IMR-90 (cell line): Measurements from ENCODE around the gene NTRK3.

Experiments
- BHLHE40 ChIP-seq: fragments of 150-350 bp; IDR thresholded peaks from 2 replicates; pipeline ENCODE4 v1.6.1; 2016; ENCODE audit warnings: mild to moderate bottlenecking, low read depth, low read length
- CEBPB ChIP-seq: IDR thresholded peaks from 2 replicates; pipeline ENCODE4 v1.6.1; 2012; ENCODE audit warnings: low read depth, low read length, improper control_type of control experiment
- CHD1 ChIP-seq: IDR thresholded peaks from 2 replicates; pipeline ENCODE4 v1.6.1; 2012; ENCODE audit warnings: low read depth, low read length, improper control_type of control experiment
- CTCF ChIP-seq: conservative IDR thresholded peaks from 2 replicates; pipeline ENCODE4 v1.5.1; 2012; ENCODE audit warnings: mild to moderate bottlenecking, low read depth, low read length, improper control_type of control experiment
- ELK1 ChIP-seq: fragments of 150-350 bp; IDR thresholded peaks from 2 replicates; pipeline ENCODE4 v1.6.1; 2016; ENCODE audit warnings: low read depth, mild to moderate bottlenecking, low read length, moderate library complexity, borderline replicate concordance
- FOS ChIP-seq: fragments of 150-350 bp; IDR thresholded peaks from 2 replicates; pipeline ENCODE4 v1.6.1; 2016; ENCODE audit warnings: low read depth, low read length
- MAFK ChIP-seq: IDR thresholded peaks from 2 replicates; pipeline ENCODE4 v1.6.1; 2012; ENCODE audit warnings: low read depth, low read length, improper control_type of control experiment
- MAZ ChIP-seq: IDR thresholded peaks from 2 replicates; pipeline ENCODE4 v1.6.1; 2012; ENCODE audit warnings: low read depth, mild to moderate bottlenecking, low read length, improper control_type of control experiment, moderate library complexity, borderline replicate concordance
- MXI1 ChIP-seq: IDR thresholded peaks from 2 replicates; pipeline ENCODE4 v1.6.1; 2012; ENCODE audit warnings: low read depth, mild to moderate bottlenecking, low read length, moderate library complexity, borderline replicate concordance
- POLR2A ChIP-seq: IDR thresholded peaks from 2 replicates; pipeline ENCODE4 v1.6.1; 2012; ENCODE audit warnings: mild to moderate bottlenecking, low read depth, low read length
- RAD21 ChIP-seq: IDR thresholded peaks from 2 replicates; pipeline ENCODE4 v1.6.1; 2012; ENCODE audit warnings: low read length, improper control_type of control experiment
- RFX5 ChIP-seq: IDR thresholded peaks from 2 replicates; pipeline ENCODE4 v1.8.0; 2012; ENCODE audit warnings: low read depth, mild to moderate bottlenecking, low read length, moderate library complexity
- SMC3 ChIP-seq: fragments of 150-350 bp; IDR thresholded peaks from 2 replicates; pipeline ENCODE4 v1.6.1; 2016; ENCODE audit warnings: low read depth, mild to moderate bottlenecking, antibody characterized with exemption, low read length, moderate library complexity
- TF ChIP-seq, protein P1 (sequence below): fragments of 150-350 bp; IDR thresholded peaks from 2 replicates; pipeline ENCODE4 v1.6.1; 2017; ENCODE audit warnings: mild to moderate bottlenecking, antibody characterized with exemption, low read length, low read depth

GRCh38 chr15:88106074-88106473 is 150.5 kb downstream of the NTRK3 start:
- TF ChIP-seq SMC3, result no peak
- TF ChIP-seq POLR2A, result no peak
- no peak for TF ChIP-seq RFX5
- TF ChIP-seq CTCF, result no peak
- TF ChIP-seq, protein P1, sequence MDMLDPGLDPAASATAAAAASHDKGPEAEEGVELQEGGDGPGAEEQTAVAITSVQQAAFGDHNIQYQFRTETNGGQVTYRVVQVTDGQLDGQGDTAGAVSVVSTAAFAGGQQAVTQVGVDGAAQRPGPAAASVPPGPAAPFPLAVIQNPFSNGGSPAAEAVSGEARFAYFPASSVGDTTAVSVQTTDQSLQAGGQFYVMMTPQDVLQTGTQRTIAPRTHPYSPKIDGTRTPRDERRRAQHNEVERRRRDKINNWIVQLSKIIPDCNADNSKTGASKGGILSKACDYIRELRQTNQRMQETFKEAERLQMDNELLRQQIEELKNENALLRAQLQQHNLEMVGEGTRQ, result no peak
- TF ChIP-seq BHLHE40, result no peak
- no peak for TF ChIP-seq FOS
- no peak for TF ChIP-seq MXI1
- no peak for TF ChIP-seq CHD1
- TF ChIP-seq MAZ, result no peak
- no peak for TF ChIP-seq RAD21
- TF ChIP-seq MAFK, result no peak
- no peak for TF ChIP-seq CEBPB
- no peak for TF ChIP-seq ELK1
